IMR-90 (cell line): Measurements from ENCODE around the gene SOBP. TPM values are rescaled to one million over a fixed set of nuclear protein-coding genes. Genes with fewer than 3 reads are reported as not detected.
A peak's percentile ranks its signal among the peaks of the same experiment; 100 is the strongest.

Experiments used
- ATAC-seq: fragments of 200-7000 bp; cut with Tn5 transposase; 2 replicates; pipeline ENCODE4 v1.9.1; 2020; ENCODE audit warnings: low read depth, mild to moderate bottlenecking, moderate library complexity
- BruUV-seq: library from RNA; stranded (reverse); fragments of 400-500 nt; replicated peaks from 2 replicates; lab custom pipeline; 2021; lab: Mats Ljungman, UMichigan
- CTCF ChIA-PET: fragments of 300-600 bp; formaldehyde crosslinking; extraction: SDS; loops from one replicate; lab custom pipeline; 2021; ENCODE audit warnings: antibody characterized with exemption; lab: Yijun Ruan, JAX
- POLR2A ChIA-PET: fragments of 300-600 bp; sonication (Branson Sonifier 250); formaldehyde crosslinking; loops from one replicate; lab custom pipeline; 2022; ENCODE audit warnings: antibody characterized with exemption; ENCODE audit not compliant: unreplicated experiment; lab: Charles Lee
- DNase-seq: peaks from one replicate; pipeline ENCODE4 v3.0.0; 2013
- H2AFZ ChIP-seq: replicated peaks from 2 replicates; pipeline ENCODE3; 2013; ENCODE audit warnings: low read length, mild to moderate bottlenecking; ENCODE audit not compliant: poor library complexity
- H2AK5ac ChIP-seq: 2 replicates; pipeline ENCODE4 v1.6.1; 2013; ENCODE audit warnings: low read depth, low read length, inconsistent platforms
- H2AK9ac ChIP-seq: replicated peaks from 2 replicates; pipeline ENCODE3; 2013; ENCODE audit warnings: mild to moderate bottlenecking, low read depth, low read length, moderate library complexity; ENCODE audit not compliant: poor library complexity
- H2BK120ac ChIP-seq: 2 replicates; pipeline ENCODE4 v1.6.1; 2013; ENCODE audit warnings: low read depth, low read length, inconsistent platforms
- H2BK15ac ChIP-seq: 3 replicates; pipeline ENCODE4 v1.6.1; 2013; ENCODE audit warnings: low read depth, low read length, inconsistent platforms
- H2BK20ac ChIP-seq: 2 replicates; pipeline ENCODE4 v1.6.1; 2013; ENCODE audit warnings: low read depth, mild to moderate bottlenecking, inconsistent platforms, low read length, moderate library complexity
- H2BK5ac ChIP-seq: 2 replicates; pipeline ENCODE4 v1.6.1; 2013; ENCODE audit warnings: mild to moderate bottlenecking, low read depth, low read length, inconsistent platforms; ENCODE audit not compliant: poor library complexity, severe bottlenecking
- H3K14ac ChIP-seq: replicated peaks from 2 replicates; pipeline ENCODE4 v1.6.1; 2013; ENCODE audit warnings: low read depth, low read length, inconsistent platforms
- H3K18ac ChIP-seq: 2 replicates; pipeline ENCODE4 v1.6.1; 2013; ENCODE audit warnings: low read depth, low read length, control low read depth
- H3K23ac ChIP-seq: 2 replicates; pipeline ENCODE4 v1.6.1; 2013; ENCODE audit warnings: low read depth, low read length, inconsistent platforms
- H3K27ac ChIP-seq: 2 replicates; pipeline ENCODE4 v1.5.1; 2013; ENCODE audit warnings: mild to moderate bottlenecking, control low read depth, low read length; ENCODE audit not compliant: insufficient read depth
- H3K27me3 ChIP-seq: 2 replicates; pipeline ENCODE4 v1.6.1; 2013; ENCODE audit warnings: low read length; ENCODE audit not compliant: control insufficient read depth, insufficient read depth
- H3K36me3 ChIP-seq: 2 replicates; pipeline ENCODE4 v1.6.1; 2013; ENCODE audit warnings: low read length, mixed read lengths; ENCODE audit not compliant: control insufficient read depth, insufficient read depth
- H3K4ac ChIP-seq: 2 replicates; pipeline ENCODE4 v1.6.1; 2013; ENCODE audit warnings: low read depth, low read length, inconsistent platforms
- H3K4me1 ChIP-seq: 2 replicates; pipeline ENCODE4 v1.6.1; 2013; ENCODE audit warnings: low read length, mixed read lengths; ENCODE audit not compliant: control insufficient read depth, insufficient read depth
- H3K4me2 ChIP-seq: 2 replicates; pipeline ENCODE4 v1.6.1; 2013; ENCODE audit warnings: low read depth, mild to moderate bottlenecking, control low read depth, low read length, moderate library complexity
- H3K4me3 ChIP-seq: 2 replicates; pipeline ENCODE4 v1.5.1; 2013; ENCODE audit warnings: low read depth, mild to moderate bottlenecking, control low read depth, low read length, moderate library complexity; ENCODE audit not compliant: insufficient read depth
- H3K56ac ChIP-seq: 2 replicates; pipeline ENCODE4 v1.6.1; 2013; ENCODE audit warnings: low read length, inconsistent platforms; ENCODE audit not compliant: insufficient read depth; ENCODE audit errors: extremely low read depth
- H3K79me1 ChIP-seq, 2 experiments: 2 replicates each; pipeline ENCODE4 v1.6.1; 2013; ENCODE audit warnings: low read length in 2 of 2, inconsistent platforms in 1 of 2, low read depth in 1 of 2
- H3K9ac ChIP-seq: 2 replicates; pipeline ENCODE4 v1.6.1; 2013; ENCODE audit warnings: low read depth, low read length, control low read depth
- H3K9me1 ChIP-seq: 2 replicates; pipeline ENCODE4 v1.6.1; 2013; ENCODE audit warnings: low read length, inconsistent platforms; ENCODE audit not compliant: insufficient read depth
- H3K9me3 ChIP-seq: 2 replicates; pipeline ENCODE4 v1.6.1; 2013; ENCODE audit warnings: low read length; ENCODE audit not compliant: control insufficient read depth, insufficient read depth
- H4K20me1 ChIP-seq: 2 replicates; pipeline ENCODE4 v1.6.1; 2013; ENCODE audit warnings: low read length, inconsistent platforms; ENCODE audit not compliant: insufficient read depth
- H4K5ac ChIP-seq: 2 replicates; pipeline ENCODE4 v1.6.1; 2013; ENCODE audit warnings: mild to moderate bottlenecking, low read depth, low read length, control low read depth
- H4K8ac ChIP-seq, 2 experiments: 2 replicates each; pipeline ENCODE4 v1.6.1; 2013; ENCODE audit warnings: low read depth in 2 of 2, low read length in 2 of 2, control low read depth in 1 of 2, inconsistent platforms in 1 of 2
- H4K91ac ChIP-seq: 2 replicates; pipeline ENCODE4 v1.6.1; 2013; ENCODE audit warnings: low read depth, low read length, inconsistent platforms; ENCODE audit not compliant: insufficient read depth
- MXI1 ChIP-seq: IDR thresholded peaks from 2 replicates; pipeline ENCODE4 v1.6.1; 2012; ENCODE audit warnings: low read depth, mild to moderate bottlenecking, low read length, moderate library complexity, borderline replicate concordance
- NFE2L2 ChIP-seq: fragments of 150-350 bp; IDR thresholded peaks from 2 replicates; pipeline ENCODE4 v1.6.1; 2016; ENCODE audit warnings: low read depth, mild to moderate bottlenecking, low read length
- WGBS, 2 experiments: methylation state at CpG; one replicate each; pipeline versions ENCODE4 v1.1.5 to v1.1.7; 2013; ENCODE audit warnings: missing lambda C conversion rate in 2 of 2; ENCODE audit not compliant: insufficient read length in 1 of 2; ENCODE audit errors: extremely low coverage in 2 of 2; 5-methylcytosine and 5-hydroxymethylcytosine counted together
- dilution Hi-C: fragments of 300-500 bp; cut with HindIII; formaldehyde crosslinking; loops from one replicate; pipeline ENCODE4 v1.14.3; 2018; ENCODE audit warnings: low sequenced_read_pairs; ENCODE audit not compliant: unreplicated experiment
- in situ Hi-C: fragments of 300-500 bp; cut with MboI; formaldehyde crosslinking; loops from 3 replicates; pipeline ENCODE4 v1.14.3; 2019; ENCODE audit warnings: low sequenced_read_pairs, inconsistent platforms, mixed read lengths
- intact Hi-C: fragments of 100-400 bp; cut with micrococcal nuclease; formaldehyde crosslinking; loops from 2 replicates; pipeline ENCODE4 v1.10.0; 2022
- polyA plus RNA-seq, 3 experiments: library from polyadenylated mRNA; depleted of rRNA; stranded (reverse); fragments of >200 nt; gene quantifications; 2 replicates each; pipeline ENCODE4 v1.2.3, GENCODE V29; 2012; ENCODE audit warnings: low replicate concordance in 1 of 3
- total RNA-seq: library from RNA; depleted of rRNA; stranded (reverse); fragments of >200 nt; gene quantifications from 2 replicates; pipeline ENCODE4 v1.2.3, GENCODE V29; 2012

The SOBP gene
- total and polyA plus RNA-seq, 2 of the 4 experiments (the other 2 are of a cell fraction), result 0.60 to 0.72 TPM

GRCh38 chr6:107504270-107505026 is 14.5 kb downstream of the SOBP start:
- Histone ChIP-seq H3K9ac (no peak overlapping the region), H3K4me2 (no peak overlapping the region), H3K9me3 (no peaks in the 10 kb centered on the region), H2BK120ac (no peak overlapping the region), H2AK9ac (no peak overlapping the region), H4K5ac (no peak overlapping the region), H3K4ac (no peak overlapping the region), H3K36me3 (no peaks in the 10 kb centered on the region), H2AK5ac (no peak overlapping the region), H3K18ac (no peak overlapping the region), H4K8ac (no peak overlapping the region), H3K4me3 (no peak overlapping the region), H3K56ac (no peak overlapping the region), H3K23ac (no peak overlapping the region), H2BK15ac (no peak overlapping the region), H3K4me1 (no peaks in the 10 kb centered on the region), H3K27me3 (no peaks in the 10 kb centered on the region), H2BK20ac (no peak overlapping the region), H4K91ac (no peak overlapping the region), H3K79me1 (no peaks in the 10 kb centered on the region), H2AFZ (no peak overlapping the region), H3K9me1 (no peaks in the 10 kb centered on the region), H2BK5ac (no peak overlapping the region), H3K14ac (no peak overlapping the region), H4K20me1 (no peaks in the 10 kb centered on the region), H3K27ac (no peak overlapping the region)
- DNase-seq (no peak), ATAC-seq (no peak)
- 100% methylated on average over 1 of the region's 4 CpGs; no CpG with 5 or more reads in 1 of the 2 experiments for WGBS, 2 experiments
- CTCF ChIA-PET, result interaction anchor here (1.1 kb wide), 1 partner anchor 11 kb away, joined by 3 read pairs; no protein-coding TSS in a partner anchor
- in situ Hi-C loops (no loop called here), intact Hi-C loops (no loop called here), dilution Hi-C loops (no loop called here)
- BruUV-seq, result no TSS peak
- POLR2A ChIA-PET, result interaction anchor here (0.5 kb wide), 1 partner anchor 678 kb away, joined by 5 read pairs; no protein-coding TSS in a partner anchor
- TF ChIP-seq MXI1 (no peak), NFE2L2 (0 out of 2 replicates have a peak, but pooled peaks have one; percentile 26)
